HepG2 (cell line): ENCODE measurements around the gene ELP5. TPM values are rescaled to one million over a fixed set of nuclear protein-coding genes. Genes with fewer than 3 reads are reported as not detected.

Experiments
- ERF ChIP-seq: IDR thresholded peaks from 2 replicates; pipeline ENCODE4 v1.6.1; 2018; ENCODE audit warnings: missing biosample characterization, missing genetic modification reagents
- IRX3 ChIP-seq: sonication (generic); formaldehyde crosslinking; IDR thresholded peaks from 2 replicates; pipeline ENCODE4 v1.8.1; 2023; ENCODE audit warnings: mild to moderate bottlenecking, low read depth, missing genetic modification reagents, borderline replicate concordance
- JUND ChIP-seq: sonication (generic); formaldehyde crosslinking; IDR thresholded peaks from 2 replicates; pipeline ENCODE4 v1.8.0; 2022; ENCODE audit warnings: mild to moderate bottlenecking, missing genetic modification reagents
- NFYC ChIP-seq: IDR thresholded peaks from 2 replicates; pipeline ENCODE4 v1.6.1; 2016; ENCODE audit warnings: missing genetic modification reagents, missing compliant biosample characterization
- NPAS2 ChIP-seq: sonication (generic); formaldehyde crosslinking; IDR thresholded peaks from 2 replicates; pipeline ENCODE4 v1.8.0; 2022; ENCODE audit warnings: mild to moderate bottlenecking, missing genetic modification reagents, borderline replicate concordance
- PRPF4 ChIP-seq: fragments of 200-400 bp; formaldehyde crosslinking; IDR thresholded peaks from 2 replicates; pipeline ENCODE4 v1.6.1; 2016; ENCODE audit warnings: low read length, low read depth; ENCODE audit not compliant: poor library complexity, severe bottlenecking
- SIN3A ChIP-seq: IDR thresholded peaks from 2 replicates; pipeline ENCODE4 v1.6.1; 2011; ENCODE audit warnings: low read depth, mild to moderate bottlenecking, control low read depth, low read length, borderline replicate concordance
- SOX13 ChIP-seq, 3 experiments: fragments of 450-650 bp in 1 of 3; sonication (generic) in 1 of 3; formaldehyde crosslinking in 1 of 3; IDR thresholded peaks in 2 of 3; conservative IDR thresholded peaks in 1 of 3; 2 replicates each; pipeline versions ENCODE4 v1.5.0 to v1.6.1; 2016 to 2020; ENCODE audit warnings: antibody characterized with exemption in 1 of 3, mild to moderate bottlenecking in 1 of 3, missing compliant biosample characterization in 1 of 3, missing genetic modification reagents in 1 of 3, moderate library complexity in 1 of 3
- ZKSCAN5 ChIP-seq: sonication (generic); formaldehyde crosslinking; IDR thresholded peaks from 2 replicates; pipeline ENCODE4 v1.5.1; 2020; ENCODE audit warnings: mild to moderate bottlenecking, missing genetic modification reagents
- ZNF451 ChIP-seq: sonication (generic); formaldehyde crosslinking; IDR thresholded peaks from 2 replicates; pipeline ENCODE4 v1.5.0; 2020; ENCODE audit warnings: mild to moderate bottlenecking, missing genetic modification reagents
- ZNF510 ChIP-seq: sonication (generic); formaldehyde crosslinking; IDR thresholded peaks from 2 replicates; pipeline ENCODE4 v1.4.0; 2020; ENCODE audit warnings: low read depth, mild to moderate bottlenecking, missing genetic modification reagents
- ZNF724P ChIP-seq: sonication (generic); formaldehyde crosslinking; IDR thresholded peaks from 2 replicates; pipeline ENCODE4 v1.8.0; 2022; ENCODE audit warnings: missing genetic modification reagents, borderline replicate concordance
- ZNF883 ChIP-seq: sonication (generic); formaldehyde crosslinking; IDR thresholded peaks from 2 replicates; pipeline ENCODE4 v1.5.1; 2020; ENCODE audit warnings: mild to moderate bottlenecking, missing genetic modification reagents; ENCODE audit errors: not compliant biosample characterization
- polyA plus RNA-seq, 8 experiments: library from polyadenylated mRNA; depleted of rRNA in 3 of 8; stranded (reverse) in 7 of 8; unstranded in 1 of 8; fragments of >200 nt; fragmentation: Illumina TruSeq in 4 of 8; extraction: Trizol in 4 of 8; gene quantifications; 2 replicates each; pipeline versions ENCODE4 v1.2.1 to v1.2.3, GENCODE V29; 2011 to 2016; ENCODE audit warnings: low read depth in 4 of 8, missing spikeins in 1 of 8, mixed read lengths in 1 of 8; ENCODE audit not compliant: insufficient read depth in 1 of 8
- total RNA-seq, 5 experiments: library from RNA; depleted of rRNA; stranded (reverse); fragments of >200 nt; fragmentation: Illumina TruSeq; extraction: Trizol; gene quantifications; 2 replicates each; pipeline ENCODE4 v1.2.3, GENCODE V29; 2016; ENCODE audit warnings: low read depth in 1 of 5
- TF ChIP-seq, protein P1 (sequence below): sonication (generic); formaldehyde crosslinking; IDR thresholded peaks from 2 replicates; pipeline ENCODE4 v1.8.0; 2022; ENCODE audit warnings: mild to moderate bottlenecking, missing genetic modification reagents
- TF ChIP-seq, protein P2 (sequence below): sonication (generic); formaldehyde crosslinking; IDR thresholded peaks from 2 replicates; pipeline ENCODE4 v1.5.0; 2020; ENCODE audit warnings: mild to moderate bottlenecking, low read depth, missing genetic modification reagents, borderline replicate concordance
- TF ChIP-seq, protein P3 (sequence below): sonication (generic); formaldehyde crosslinking; IDR thresholded peaks from 2 replicates; pipeline ENCODE4 v1.4.0; 2020; ENCODE audit warnings: low read depth, mild to moderate bottlenecking, missing genetic modification reagents
- TF ChIP-seq, protein P4 (sequence below): sonication (generic); formaldehyde crosslinking; IDR thresholded peaks from 2 replicates; pipeline ENCODE4 v1.4.0; 2020; ENCODE audit warnings: mild to moderate bottlenecking, missing genetic modification reagents
- TF ChIP-seq, protein P5 (sequence below): sonication (generic); formaldehyde crosslinking; IDR thresholded peaks from 2 replicates; pipeline ENCODE4 v1.8.0; 2022; ENCODE audit warnings: mild to moderate bottlenecking, missing genetic modification reagents, moderate library complexity
- TF ChIP-seq, protein P6 (sequence below): IDR thresholded peaks from 2 replicates; pipeline ENCODE4 v1.6.1; 2016; ENCODE audit warnings: missing compliant biosample characterization, missing genetic modification reagents, borderline replicate concordance
- TF ChIP-seq, protein P7 (sequence below): sonication (generic); formaldehyde crosslinking; IDR thresholded peaks from 2 replicates; pipeline ENCODE4 v1.4.0; 2020; ENCODE audit warnings: mild to moderate bottlenecking, missing genetic modification reagents

ELP5 gene
- total and polyA plus RNA-seq, 2 of the 13 experiments (the other 11 are each of a cell fraction or from before 2014, with no cell fraction given) = 67.6 to 69.8 TPM

DNA sequence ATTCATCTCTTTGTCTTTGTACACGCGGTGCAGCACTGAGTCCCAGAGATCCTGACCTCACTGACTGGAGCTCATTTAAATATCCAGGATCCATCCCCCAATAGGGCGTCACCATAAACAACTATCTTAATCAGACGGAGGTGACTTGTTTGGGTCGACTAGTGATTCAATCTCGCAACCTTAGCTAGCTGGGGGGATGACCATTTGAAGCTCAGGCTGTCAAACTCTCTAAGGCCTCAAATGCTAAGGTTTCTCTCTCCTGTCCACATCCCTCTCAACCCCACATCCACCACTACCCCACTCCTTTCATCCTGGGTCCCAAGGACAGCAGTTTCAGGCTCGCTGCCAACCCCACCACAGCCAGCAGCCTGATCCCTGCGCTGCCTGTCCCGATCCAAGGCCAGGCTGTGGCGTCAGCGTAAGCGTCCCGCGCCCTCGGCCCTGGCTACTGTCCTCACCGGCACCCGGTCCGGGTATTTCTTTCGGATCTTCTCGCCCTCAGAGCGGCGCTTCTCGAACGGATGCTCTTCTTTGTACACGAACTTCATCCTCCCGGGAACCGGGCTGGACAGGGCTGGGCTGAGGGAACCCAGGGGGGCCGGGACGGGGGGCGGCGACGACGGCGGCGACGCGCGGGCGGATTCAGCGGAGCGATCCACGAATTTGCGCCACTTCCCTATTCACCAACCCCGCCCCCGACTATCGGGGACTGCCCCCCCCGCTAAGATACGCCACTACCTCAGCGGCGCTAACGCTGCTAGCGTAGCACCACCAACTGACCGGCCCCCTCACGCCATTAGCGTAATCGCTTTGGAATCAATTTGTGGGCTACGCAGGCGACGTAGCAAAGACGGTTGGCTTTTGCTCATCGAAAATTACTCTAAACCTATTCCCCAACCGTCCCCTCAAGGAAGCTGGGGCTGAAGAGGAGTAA is 10.0 kb upstream of the ELP5 start, which contains the start of gene GABARAP (continued):
- TF ChIP-seq, protein P1, sequence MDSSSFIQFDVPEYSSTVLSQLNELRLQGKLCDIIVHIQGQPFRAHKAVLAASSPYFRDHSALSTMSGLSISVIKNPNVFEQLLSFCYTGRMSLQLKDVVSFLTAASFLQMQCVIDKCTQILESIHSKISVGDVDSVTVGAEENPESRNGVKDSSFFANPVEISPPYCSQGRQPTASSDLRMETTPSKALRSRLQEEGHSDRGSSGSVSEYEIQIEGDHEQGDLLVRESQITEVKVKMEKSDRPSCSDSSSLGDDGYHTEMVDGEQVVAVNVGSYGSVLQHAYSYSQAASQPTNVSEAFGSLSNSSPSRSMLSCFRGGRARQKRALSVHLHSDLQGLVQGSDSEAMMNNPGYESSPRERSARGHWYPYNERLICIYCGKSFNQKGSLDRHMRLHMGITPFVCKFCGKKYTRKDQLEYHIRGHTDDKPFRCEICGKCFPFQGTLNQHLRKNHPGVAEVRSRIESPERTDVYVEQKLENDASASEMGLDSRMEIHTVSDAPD (CRISPR knock-in tag) = no peak
- TF ChIP-seq ZNF451 (no peak; the same call in 1 of the 2 replicates), JUND (peak; percentile 39; the same call in 1 of the 2 replicates), ZKSCAN5 (no peak), ZNF883 (no peak), ZNF724P (CRISPR knock-in tag) (peak; percentile 88; the same call in 1 of the 2 replicates), NPAS2 (CRISPR knock-in tag) (no peak), ERF (CRISPR knock-in tag) (no peak), PRPF4 (no peak), SIN3A (no peak), ZNF510 (CRISPR knock-in tag) (no peak), SOX13 (IDR thresholded peaks at IDR 0.05) (no peak), SOX13 (CRISPR knock-in tag; conservative IDR thresholded peaks at IDR 0.05 in 1 of 2, IDR thresholded peaks at IDR 0.05 in 1 of 2) (no peak; a peak in 1 of 4 replicates), NFYC (no peak), IRX3 (CRISPR knock-in tag) (no peak)
- TF ChIP-seq, protein P2, sequence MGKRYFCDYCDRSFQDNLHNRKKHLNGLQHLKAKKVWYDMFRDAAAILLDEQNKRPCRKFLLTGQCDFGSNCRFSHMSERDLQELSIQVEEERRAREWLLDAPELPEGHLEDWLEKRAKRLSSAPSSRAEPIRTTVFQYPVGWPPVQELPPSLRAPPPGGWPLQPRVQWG (CRISPR knock-in tag) = no peak
- TF ChIP-seq, protein P3, sequence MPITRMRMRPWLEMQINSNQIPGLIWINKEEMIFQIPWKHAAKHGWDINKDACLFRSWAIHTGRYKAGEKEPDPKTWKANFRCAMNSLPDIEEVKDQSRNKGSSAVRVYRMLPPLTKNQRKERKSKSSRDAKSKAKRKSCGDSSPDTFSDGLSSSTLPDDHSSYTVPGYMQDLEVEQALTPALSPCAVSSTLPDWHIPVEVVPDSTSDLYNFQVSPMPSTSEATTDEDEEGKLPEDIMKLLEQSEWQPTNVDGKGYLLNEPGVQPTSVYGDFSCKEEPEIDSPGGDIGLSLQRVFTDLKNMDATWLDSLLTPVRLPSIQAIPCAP (CRISPR knock-in tag) = no peak
- TF ChIP-seq, protein P4, sequence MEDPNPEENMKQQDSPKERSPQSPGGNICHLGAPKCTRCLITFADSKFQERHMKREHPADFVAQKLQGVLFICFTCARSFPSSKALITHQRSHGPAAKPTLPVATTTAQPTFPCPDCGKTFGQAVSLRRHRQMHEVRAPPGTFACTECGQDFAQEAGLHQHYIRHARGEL (CRISPR knock-in tag) = no peak
- TF ChIP-seq, protein P5, sequence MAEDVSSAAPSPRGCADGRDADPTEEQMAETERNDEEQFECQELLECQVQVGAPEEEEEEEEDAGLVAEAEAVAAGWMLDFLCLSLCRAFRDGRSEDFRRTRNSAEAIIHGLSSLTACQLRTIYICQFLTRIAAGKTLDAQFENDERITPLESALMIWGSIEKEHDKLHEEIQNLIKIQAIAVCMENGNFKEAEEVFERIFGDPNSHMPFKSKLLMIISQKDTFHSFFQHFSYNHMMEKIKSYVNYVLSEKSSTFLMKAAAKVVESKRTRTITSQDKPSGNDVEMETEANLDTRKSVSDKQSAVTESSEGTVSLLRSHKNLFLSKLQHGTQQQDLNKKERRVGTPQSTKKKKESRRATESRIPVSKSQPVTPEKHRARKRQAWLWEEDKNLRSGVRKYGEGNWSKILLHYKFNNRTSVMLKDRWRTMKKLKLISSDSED (CRISPR knock-in tag) = no peak
- TF ChIP-seq, protein P6, sequence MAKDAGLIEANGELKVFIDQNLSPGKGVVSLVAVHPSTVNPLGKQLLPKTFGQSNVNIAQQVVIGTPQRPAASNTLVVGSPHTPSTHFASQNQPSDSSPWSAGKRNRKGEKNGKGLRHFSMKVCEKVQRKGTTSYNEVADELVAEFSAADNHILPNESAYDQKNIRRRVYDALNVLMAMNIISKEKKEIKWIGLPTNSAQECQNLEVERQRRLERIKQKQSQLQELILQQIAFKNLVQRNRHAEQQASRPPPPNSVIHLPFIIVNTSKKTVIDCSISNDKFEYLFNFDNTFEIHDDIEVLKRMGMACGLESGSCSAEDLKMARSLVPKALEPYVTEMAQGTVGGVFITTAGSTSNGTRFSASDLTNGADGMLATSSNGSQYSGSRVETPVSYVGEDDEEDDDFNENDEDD (CRISPR knock-in tag) = peak; percentile 35; the same call in 1 of the 2 replicates
- TF ChIP-seq, protein P7, sequence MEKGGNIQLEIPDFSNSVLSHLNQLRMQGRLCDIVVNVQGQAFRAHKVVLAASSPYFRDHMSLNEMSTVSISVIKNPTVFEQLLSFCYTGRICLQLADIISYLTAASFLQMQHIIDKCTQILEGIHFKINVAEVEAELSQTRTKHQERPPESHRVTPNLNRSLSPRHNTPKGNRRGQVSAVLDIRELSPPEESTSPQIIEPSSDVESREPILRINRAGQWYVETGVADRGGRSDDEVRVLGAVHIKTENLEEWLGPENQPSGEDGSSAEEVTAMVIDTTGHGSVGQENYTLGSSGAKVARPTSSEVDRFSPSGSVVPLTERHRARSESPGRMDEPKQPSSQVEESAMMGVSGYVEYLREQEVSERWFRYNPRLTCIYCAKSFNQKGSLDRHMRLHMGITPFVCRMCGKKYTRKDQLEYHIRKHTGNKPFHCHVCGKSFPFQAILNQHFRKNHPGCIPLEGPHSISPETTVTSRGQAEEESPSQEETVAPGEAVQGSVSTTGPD (CRISPR knock-in tag) = no peak
